Sigmoid colon (tissue), 7 donors: ENCODE measurements around the gene LCE3D. TPM values are rescaled to one million over a fixed set of nuclear protein-coding genes. Genes with fewer than 3 reads are reported as not detected.

Experiments
- DNase-seq: peaks from one replicate; pipeline ENCODE4 v3.0.0-alpha.2; 2019
- H3K27ac ChIP-seq, 4 donors: fragments of 200-600 bp; sonication (generic); one replicate each; pipeline ENCODE4 v1.5.1; 2016 to 2019; ENCODE audit warnings: mild to moderate bottlenecking in 1 of 4
- H3K27me3 ChIP-seq, 3 donors: fragments of 200-600 bp; sonication (generic); one replicate each; pipeline ENCODE4 v1.5.1; 2019; ENCODE audit warnings: mild to moderate bottlenecking in 1 of 3
- H3K36me3 ChIP-seq, 4 donors: fragments of 200-600 bp; sonication (generic); one replicate each; pipeline ENCODE4 v1.5.1; 2016 to 2019
- H3K4me1 ChIP-seq, 4 donors: fragments of 200-600 bp; sonication (generic); one replicate each; pipeline ENCODE4 v1.5.1; 2017 to 2019
- H3K4me3 ChIP-seq, 4 donors: fragments of 200-600 bp; sonication (generic); one replicate each; pipeline ENCODE4 v1.5.1; 2017 to 2019; ENCODE audit warnings: mild to moderate bottlenecking in 2 of 4, moderate library complexity in 1 of 4
- H3K9me3 ChIP-seq, 4 donors: fragments of 200-600 bp in 3 of 4; sonication (generic) in 3 of 4; one replicate each; pipeline versions ENCODE4 v1.5.1 to v1.6.1; 2013 to 2019
- CTCF ChIP-seq, 4 experiments: fragments of 450-650 bp in 3 of 4; fragments of 200-600 bp in 1 of 4; IDR thresholded peaks; one replicate each; pipeline ENCODE4 v1.5.1; 2016 to 2019; ENCODE audit warnings: antibody characterized with exemption in 4 of 4, mild to moderate bottlenecking in 3 of 4, moderate library complexity in 2 of 4
- EP300 ChIP-seq, 4 donors: sonication (generic); formaldehyde crosslinking; IDR thresholded peaks; one replicate each; pipeline ENCODE4 v1.6.1; 2017; ENCODE audit warnings: antibody characterized with exemption in 4 of 4
- POLR2A ChIP-seq, 2 donors: fragments of 450-650 bp; IDR thresholded peaks; one replicate each; pipeline ENCODE4 v1.6.1; 2016; ENCODE audit warnings: antibody characterized with exemption in 2 of 2, mild to moderate bottlenecking in 2 of 2, moderate library complexity in 2 of 2
- POLR2AphosphoS5 ChIP-seq, 4 donors: sonication (generic); formaldehyde crosslinking; IDR thresholded peaks; one replicate each; pipeline ENCODE4 v1.6.1; 2017; ENCODE audit warnings: antibody characterized with exemption in 4 of 4
- WGBS, 2 donors: extraction: QIAGEN DNeasy Blood & Tissue Kit; methylation state at CpG; one replicate each; pipeline ENCODE4 v1.1.7; 2013; 5-methylcytosine and 5-hydroxymethylcytosine counted together
- intact Hi-C: fragments of 100-400 bp; cut with DNase I; formaldehyde crosslinking; loops from one replicate; pipeline ENCODE4 v1.15.1; 2023
- polyA plus RNA-seq, 3 donors: library from polyadenylated mRNA; stranded (reverse); fragments of 200-250 nt; gene quantifications; one replicate each; pipeline ENCODE4 v1.2.3, GENCODE V29; 2013
- total RNA-seq, 4 donors: library from RNA; depleted of rRNA; stranded (reverse); fragments of >200 nt; gene quantifications; one replicate each; pipeline ENCODE4 v1.1.0, GENCODE V29; 2016
- donor health status: healthy with polysubstance abuse.
- donor health status: Bipolar disorder and iron deficiency.
- donor health status: healthy.

The LCE3D gene
- total and polyA plus RNA-seq, 7 donors = not detected

GRCh38 chr1:152546704-152547103 is 33.6 kb downstream of the LCE3D start:
- TF ChIP-seq EP300 (IDR thresholded peaks at IDR 0.05) (no peak), POLR2A (IDR thresholded peaks at IDR 0.05) (no peak), CTCF (IDR thresholded peaks at IDR 0.05) (no peak), POLR2AphosphoS5 (IDR thresholded peaks at IDR 0.05) (no peak)
- WGBS, 2 donors = 30 to 31% methylated on average over 1 of the region's 1 CpG
- intact Hi-C loops = no loop called here
- Histone ChIP-seq H3K4me1 (no peaks in the 10 kb centered on the region), H3K27me3 (no peaks in the 10 kb centered on the region), H3K9me3 (no peaks in the 10 kb centered on the region), H3K4me3 (no peak overlapping the region), H3K27ac (no peak overlapping the region), H3K36me3 (no peaks in the 10 kb centered on the region)
- no peak for DNase-seq

DNA sequence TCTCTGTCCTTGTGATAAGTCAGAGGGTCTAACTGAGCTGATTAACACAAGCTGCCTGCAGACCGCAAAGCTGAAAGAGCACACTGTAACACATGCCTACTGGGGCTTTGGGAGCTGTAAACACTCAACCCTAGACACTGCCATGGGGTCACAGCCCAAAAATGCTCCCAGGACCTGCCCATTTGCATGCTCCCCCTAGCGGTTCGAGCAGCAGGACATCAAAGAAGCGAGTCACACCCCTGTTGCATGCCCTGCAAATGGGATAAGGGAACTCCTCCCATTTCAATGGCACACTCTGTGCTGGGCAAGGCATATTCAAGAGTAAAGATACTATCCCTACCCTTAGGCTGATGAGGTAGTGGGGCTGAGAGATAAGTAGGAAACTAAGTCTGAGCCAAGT is 36.5 kb downstream of the LCE3D start:
- Histone ChIP-seq H3K4me3 (no peak overlapping the region), H3K9me3 (no peaks in the 10 kb centered on the region), H3K36me3 (no peaks in the 10 kb centered on the region), H3K4me1 (no peaks in the 10 kb centered on the region), H3K27me3 (no peaks in the 10 kb centered on the region), H3K27ac (no peak overlapping the region)
- WGBS, 2 donors = 44 to 46% methylated on average over 4 of the region's 4 CpGs
- TF ChIP-seq POLR2AphosphoS5 (IDR thresholded peaks at IDR 0.05) = no peak
- TF ChIP-seq EP300 (IDR thresholded peaks at IDR 0.05) = no peak
- TF ChIP-seq POLR2A (IDR thresholded peaks at IDR 0.05) = no peak
- TF ChIP-seq CTCF (IDR thresholded peaks at IDR 0.05) = no peak
- intact Hi-C loops = no loop called here
- DNase-seq = no peak

GRCh38 chr1:152539901-152540300 is 40.4 kb downstream of the LCE3D start:
- no peaks in the 10 kb centered on the region for H3K36me3 ChIP-seq
- H3K27ac ChIP-seq = no peak overlapping the region
- no peaks in the 10 kb centered on the region for H3K4me1 ChIP-seq
- TF ChIP-seq POLR2AphosphoS5 (IDR thresholded peaks at IDR 0.05) = no peak
- no peak for TF ChIP-seq EP300 (IDR thresholded peaks at IDR 0.05)
- TF ChIP-seq POLR2A (IDR thresholded peaks at IDR 0.05) = no peak
- TF ChIP-seq CTCF (IDR thresholded peaks at IDR 0.05) = no peak
- DNase-seq = no peak
- intact Hi-C loops = no loop called here
- H3K4me3 ChIP-seq = no peak overlapping the region
- WGBS, 2 donors = 46 to 67% methylated on average over 2 of the region's 2 CpGs
- no peaks in the 10 kb centered on the region for H3K9me3 ChIP-seq
- H3K27me3 ChIP-seq = no peaks in the 10 kb centered on the region

DNA sequence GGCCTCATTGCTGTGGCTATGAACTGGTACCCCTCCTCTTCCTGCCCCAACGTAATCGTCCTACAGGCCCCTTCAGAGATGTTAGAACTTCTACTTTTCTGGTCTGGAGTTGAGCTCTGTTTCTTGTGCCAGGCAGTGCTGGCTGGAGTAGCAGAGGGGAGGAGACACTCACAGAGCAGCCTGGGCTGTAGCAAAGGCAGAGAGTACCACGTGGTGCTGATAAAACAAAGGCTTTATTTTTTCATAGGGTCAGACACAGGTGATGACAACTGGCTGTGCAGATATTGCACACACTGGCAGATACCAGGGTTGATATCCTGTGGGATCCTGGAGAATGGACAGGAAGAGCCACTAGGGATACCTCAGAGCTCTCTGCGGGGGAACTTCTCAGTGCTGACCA is 42.8 kb downstream of the LCE3D start:
- WGBS, 2 donors = 31 to 46% methylated on average over 4 of the region's 4 CpGs
- Histone ChIP-seq H3K4me3 (no peak overlapping the region), H3K9me3 (no peaks in the 10 kb centered on the region), H3K27ac (no peak overlapping the region), H3K36me3 (no peaks in the 10 kb centered on the region), H3K27me3 (peaks cover 0 to 5% (median 0%) of the 10 kb centered on the region in 3 donors), H3K4me1 (no peaks in the 10 kb centered on the region)
- no peak for TF ChIP-seq CTCF (IDR thresholded peaks at IDR 0.05)
- TF ChIP-seq POLR2A (IDR thresholded peaks at IDR 0.05) = no peak
- no peak for TF ChIP-seq EP300 (IDR thresholded peaks at IDR 0.05)
- no peak for TF ChIP-seq POLR2AphosphoS5 (IDR thresholded peaks at IDR 0.05)
- intact Hi-C loops = no loop called here
- no peak for DNase-seq

DNA sequence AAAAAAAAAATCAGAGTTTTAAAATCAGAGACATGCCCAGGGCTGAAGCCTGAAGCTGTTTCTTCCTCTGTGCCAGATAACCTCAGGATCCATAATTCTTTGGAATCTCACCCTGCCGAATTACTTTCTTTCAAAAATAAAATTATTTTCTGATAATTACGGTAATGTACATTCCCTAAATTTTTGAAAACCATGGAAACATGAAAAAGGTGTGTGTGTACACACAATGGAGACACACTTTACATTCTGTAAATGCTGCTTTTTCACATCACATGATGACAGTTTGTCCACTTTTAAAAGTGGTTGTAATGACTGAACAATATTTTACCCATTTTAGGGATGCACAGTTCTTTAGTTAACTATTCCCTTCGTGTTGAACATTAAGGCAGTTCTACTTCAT is 44.5 kb downstream of the LCE3D start:
- 79 to 81% methylated on average over 3 of the region's 3 CpGs for WGBS, 2 donors
- Histone ChIP-seq H3K4me1 (no peaks in the 10 kb centered on the region), H3K9me3 (peaks cover 0 to 5% (median 0%) of the 10 kb centered on the region in 4 donors), H3K27ac (no peak overlapping the region), H3K36me3 (no peaks in the 10 kb centered on the region), H3K4me3 (no peak overlapping the region), H3K27me3 (peaks cover 0 to 5% (median 0%) of the 10 kb centered on the region in 3 donors)
- TF ChIP-seq POLR2AphosphoS5 (IDR thresholded peaks at IDR 0.05) (no peak), EP300 (IDR thresholded peaks at IDR 0.05) (no peak), POLR2A (IDR thresholded peaks at IDR 0.05) (no peak), CTCF (IDR thresholded peaks at IDR 0.05) (no peak)
- no peak for DNase-seq
- intact Hi-C loops = no loop called here
